ENCODE measurements around the gene FABP3.

Gene FABP3

DNA sequence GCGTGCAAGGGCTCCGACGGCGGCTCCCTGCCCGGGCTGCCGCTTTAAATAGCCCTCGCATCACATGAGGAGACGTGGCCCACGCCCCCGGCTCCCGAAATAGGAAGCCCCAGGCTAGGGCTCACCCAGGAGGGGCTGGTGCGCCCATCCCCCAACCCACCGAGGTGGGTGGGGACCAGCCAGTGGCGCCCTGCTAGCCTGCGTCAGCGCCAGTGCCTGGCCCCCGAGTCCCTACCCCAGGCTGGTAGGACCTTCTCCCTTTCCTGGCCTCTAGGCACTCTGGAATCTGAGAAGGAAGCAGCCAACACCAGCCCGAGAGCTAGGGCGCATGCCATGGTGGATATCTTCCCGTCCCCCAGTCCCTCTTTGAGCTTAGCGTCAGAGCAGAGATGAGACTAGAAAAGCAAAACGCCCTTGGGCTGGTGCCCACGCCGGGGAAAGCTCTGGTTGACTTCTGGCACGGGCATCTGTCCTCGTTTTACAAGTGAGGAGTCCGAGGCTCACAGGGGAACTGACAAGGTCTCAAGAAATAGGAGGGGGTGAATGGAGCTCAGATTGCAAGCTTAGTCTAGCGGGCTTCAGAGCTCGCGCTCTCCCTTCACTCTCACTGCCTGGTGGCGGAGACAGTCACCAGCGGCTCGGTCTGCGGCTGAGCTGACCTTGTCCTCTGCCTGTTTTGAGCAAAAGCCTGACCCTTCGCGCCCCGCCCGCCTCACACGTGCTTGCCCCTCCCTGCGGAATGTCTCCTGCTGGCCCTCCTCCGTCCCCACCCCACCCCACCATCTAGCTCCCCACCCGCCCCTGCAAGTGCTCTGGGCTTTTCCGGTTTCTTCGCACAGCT is at the start of gene FABP3:
Gene FABP3, minus strand, starts transcription at position 21 of the 841 bp plus-strand sequence. CDS start 62 bp downstream, outside the sequence.
- DNase-seq: peak; percentile 27

DNA sequence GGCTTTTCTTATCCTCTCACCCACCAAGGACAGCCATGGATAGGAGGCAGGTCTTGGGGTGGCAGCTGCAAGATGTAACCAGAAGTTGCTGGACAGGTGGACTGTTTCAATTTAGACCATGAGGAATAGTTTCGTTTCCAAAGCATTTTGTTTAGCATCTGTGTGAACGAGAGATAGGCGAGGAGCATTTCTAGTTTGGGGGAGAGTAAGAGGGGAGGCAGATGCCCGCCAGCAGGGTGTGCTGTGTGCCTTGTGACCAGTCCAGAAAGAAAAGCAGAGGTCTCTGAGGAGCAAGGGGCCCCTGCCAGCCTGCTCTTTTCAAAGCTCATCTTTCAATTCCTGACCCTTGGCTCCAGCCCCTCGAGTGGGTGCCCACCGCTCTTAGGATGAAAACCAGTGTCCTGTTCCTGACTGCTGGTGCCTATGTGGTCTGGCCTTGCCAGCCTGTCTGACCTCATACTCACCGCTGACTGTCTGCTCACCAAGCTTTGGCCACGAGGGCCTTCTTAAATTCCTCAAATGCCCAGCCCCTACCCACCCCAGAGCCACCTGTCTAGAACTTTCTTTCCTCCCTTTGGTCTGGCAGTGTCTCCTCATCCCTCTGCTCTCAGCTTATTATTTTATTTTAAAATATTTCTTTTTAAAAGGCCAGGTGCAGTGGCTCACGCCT is 48.6 kb upstream of the FABP3 start:
- no peak for DNase-seq

DNA sequence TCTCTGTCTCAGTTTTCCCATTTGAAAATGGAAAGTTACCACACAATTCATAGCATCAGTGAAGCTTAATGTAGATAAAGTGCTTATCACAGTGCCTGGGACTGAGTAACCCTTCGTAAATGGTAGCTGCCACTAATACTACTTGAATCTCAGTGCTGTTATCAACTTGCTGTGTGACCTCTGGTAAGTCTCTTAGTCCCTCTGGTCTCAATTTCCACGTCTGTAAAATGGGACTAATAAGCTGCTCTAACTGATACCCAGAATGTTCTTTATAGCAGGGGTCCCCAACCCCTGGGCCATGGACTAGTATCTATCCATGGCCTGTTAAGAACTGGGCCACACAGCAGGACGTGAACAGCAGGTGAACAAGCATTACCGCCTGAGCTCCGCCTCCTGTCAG is 47.8 kb upstream of the FABP3 start:
- DNase-seq: no peak

DNA sequence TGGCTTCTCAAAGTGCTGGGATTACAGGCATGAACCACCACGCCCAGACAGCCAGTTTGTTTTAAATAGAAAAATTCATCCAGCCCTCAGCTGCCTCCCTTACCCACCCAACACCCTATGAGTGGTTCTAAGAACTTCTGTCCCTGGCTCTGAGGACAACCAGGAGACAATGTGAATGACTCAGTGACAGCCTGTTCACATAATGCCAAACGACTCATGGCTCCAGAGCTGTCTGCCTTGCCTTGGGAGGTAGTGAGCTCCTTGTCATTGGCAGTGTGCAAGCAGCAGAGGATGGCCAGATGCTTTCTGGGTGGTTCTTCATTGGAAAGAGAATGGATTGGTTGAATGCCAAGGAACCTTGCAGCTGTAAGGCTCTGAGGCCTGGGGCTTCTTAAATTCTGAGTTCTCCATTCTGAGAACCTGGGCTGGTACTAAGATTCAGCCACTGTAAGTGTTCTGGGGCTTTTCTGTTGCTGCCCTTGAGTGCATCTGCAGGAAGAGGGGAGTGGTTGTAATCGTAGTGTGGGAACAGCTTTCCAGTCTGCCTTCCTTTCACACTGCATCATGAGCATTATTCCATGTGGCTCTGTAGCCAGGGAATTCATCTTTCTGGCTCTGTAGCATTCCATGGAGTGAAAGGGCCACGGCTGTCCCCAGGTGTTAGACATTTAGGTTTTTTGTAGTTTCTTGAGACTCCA is 45.9 kb upstream of the FABP3 start:
- DNase-seq: no peak

DNA sequence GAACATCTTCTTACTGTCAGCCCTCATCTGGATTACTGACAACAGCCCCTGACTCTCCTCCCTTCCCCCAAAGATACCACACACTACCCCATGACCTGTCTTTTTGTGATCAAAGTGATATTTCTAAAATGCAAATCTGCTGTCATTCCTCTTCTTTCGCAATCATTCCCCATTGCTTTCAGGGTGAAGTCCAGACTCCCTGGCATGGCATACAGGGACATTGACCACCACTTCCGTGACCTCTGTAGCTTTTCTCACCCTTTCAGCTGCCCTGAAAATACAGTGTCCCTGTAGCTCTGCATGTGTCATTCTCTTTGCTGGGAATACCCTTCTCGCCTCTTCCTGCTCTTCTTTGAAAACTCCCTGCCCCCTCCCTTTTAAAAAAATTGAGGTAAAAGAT is 44.3 kb upstream of the FABP3 start:
- DNase-seq: no peak

DNA sequence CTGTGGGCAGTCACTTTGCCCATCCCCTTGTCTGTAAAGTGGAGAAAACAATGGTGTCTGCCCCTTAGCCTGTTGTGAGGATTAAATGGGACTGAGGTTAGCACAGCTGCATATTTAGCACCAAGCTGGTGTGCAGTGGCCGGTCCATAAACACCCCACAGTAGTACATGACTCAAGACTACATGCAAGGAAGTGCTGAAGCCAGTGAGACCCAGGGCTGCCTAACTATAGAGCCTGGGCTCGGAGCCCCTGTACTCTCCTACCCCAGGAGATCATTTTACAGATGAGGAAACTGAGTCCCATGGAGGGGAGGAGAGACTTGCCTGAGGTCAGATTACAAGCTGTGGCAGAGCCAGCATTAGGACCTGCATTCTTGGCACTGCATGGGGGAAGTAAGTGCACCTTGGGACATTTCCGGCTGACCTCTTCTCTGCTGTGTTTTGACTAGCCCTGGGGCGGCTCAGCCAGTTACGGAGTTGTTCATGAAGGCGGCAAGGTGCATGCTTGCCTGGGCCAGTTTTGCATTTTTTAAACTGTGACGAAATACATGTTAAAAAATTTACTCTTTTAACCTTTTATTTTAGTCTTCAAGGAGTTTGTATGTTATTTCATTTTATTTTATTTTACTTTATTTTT is 43.3 kb upstream of the FABP3 start:
- no peak for DNase-seq

DNA sequence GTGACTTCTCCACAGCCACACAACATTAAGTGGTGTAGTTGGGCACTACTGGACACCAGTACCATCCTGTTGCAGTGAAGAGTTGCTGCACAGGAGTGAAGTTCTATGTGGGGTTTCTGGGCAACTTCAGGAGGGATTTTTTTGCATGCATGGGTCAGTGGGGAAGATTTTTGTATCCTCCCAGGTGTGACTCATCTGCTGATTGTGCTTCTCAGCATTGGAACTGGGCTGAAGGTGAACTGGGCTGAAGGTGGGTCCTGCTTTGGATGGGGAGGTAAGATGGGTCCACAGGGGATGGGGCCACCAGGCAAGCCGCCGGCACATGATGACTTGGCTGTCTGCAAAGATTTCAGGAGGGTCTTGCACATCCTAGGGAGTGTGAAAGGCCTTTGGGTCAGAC is 42.8 kb upstream of the FABP3 start:
- DNase-seq: no peak

DNA sequence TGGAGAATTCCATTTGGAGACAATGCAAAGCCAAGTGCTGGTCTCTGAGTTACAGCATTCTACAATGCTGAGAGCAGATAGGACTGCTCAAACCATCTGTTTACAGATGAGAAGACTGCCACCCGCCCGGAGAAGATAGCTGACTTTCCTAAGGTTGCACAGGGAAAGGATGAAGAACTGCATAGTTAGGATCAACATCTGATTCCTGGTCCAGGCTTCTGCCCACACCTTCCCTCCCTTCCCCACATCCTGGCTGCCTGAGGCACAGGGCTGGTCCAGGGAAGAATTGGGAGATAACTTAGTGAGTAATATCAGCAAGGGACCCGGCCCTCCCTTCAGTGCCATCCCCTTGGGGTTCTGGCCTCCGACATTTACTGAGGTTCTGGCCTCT is 42.1 kb upstream of the FABP3 start:
- DNase-seq: no peak

DNA sequence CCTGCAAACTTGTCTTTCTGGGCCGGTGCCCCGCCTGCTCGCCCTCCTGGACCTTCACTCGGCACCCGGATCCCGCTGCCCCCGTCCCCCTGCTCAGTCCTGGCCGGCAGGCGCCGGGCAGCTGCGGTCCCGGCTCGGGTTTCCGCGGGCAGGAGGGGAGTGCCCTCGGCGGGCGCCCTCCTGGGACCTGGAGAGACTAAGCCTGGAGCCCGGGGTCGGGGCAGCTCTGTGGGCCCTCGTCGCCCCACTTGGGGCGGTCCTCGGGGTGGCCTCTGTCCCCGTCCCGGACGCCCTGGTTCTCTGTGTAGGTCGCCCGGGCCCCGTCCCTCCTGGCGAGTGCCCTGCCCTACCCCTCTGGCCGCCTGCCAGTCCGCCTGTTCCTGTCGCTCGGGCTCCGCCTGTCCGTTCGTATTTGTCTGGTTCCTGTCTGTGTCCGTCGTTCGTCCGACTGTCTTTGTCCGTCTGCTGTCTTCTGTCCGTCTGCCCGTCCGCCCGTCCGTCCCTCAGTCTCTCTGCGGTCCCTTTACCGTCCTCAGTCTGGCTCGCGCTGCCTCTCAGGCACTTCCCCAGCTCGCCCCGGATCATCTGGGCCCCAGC is 40.6 kb upstream of the FABP3 start:
- no peak for DNase-seq

DNA sequence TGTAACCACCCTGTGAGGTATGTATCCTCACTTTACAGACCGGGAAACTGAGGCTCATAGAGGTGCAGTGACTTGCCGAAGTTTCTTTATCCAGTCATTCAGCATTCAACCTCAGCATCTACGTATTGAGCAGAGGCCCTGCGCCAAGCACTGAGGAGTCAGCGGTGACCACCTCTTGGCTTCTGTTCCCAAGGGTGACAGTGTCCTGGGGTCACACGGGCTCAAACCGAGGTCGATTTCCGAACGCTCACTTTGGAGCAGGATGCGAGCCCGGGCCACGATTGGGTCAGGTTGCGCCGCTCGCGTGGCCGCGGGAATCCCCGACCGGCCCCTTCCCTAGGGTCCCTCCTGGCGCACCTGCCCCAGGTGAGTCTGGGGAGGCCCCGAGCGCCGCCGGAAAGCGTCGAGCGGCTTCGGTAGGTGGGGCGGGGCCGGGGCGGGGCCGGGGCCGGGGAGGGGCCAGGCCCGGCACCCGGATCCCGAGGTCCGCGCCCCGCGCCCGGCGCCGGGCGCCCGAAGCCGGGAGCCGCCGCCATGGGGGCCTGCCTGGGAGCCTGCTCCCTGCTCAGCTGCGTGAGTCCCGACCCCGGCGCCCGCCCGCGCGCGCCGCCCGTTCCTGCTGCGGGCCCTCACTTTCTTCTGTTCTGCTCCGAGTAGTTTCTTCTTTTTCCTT is 40.0 kb upstream of the FABP3 start, which contains the start of gene SERINC2:
Gene SERINC2, plus strand, starts transcription at position 482 of the 673 bp plus-strand sequence. Its CDS starts 53 bp downstream, at position 535.
- no peak for DNase-seq

DNA sequence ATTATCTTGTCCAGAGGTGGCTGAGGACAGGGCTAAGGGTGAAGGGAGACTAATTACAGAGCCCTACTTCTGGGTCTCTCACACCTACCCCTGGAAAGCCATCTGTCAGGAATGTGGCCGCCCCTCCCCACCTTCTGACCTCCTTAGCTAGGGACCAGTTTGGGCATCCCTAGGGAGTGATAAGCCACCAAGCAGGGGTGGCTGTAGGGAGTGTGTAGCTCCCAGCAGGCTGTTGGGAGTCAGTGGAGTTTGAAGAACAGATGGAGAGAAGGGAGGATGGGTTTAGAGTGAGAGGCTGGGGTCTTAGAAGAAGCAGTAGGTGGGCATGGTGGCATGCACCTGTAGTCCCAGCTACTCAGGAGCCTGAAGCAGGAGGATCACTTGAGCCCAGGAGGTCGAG is 39.3 kb upstream of the FABP3 start:
- no peak for DNase-seq

DNA sequence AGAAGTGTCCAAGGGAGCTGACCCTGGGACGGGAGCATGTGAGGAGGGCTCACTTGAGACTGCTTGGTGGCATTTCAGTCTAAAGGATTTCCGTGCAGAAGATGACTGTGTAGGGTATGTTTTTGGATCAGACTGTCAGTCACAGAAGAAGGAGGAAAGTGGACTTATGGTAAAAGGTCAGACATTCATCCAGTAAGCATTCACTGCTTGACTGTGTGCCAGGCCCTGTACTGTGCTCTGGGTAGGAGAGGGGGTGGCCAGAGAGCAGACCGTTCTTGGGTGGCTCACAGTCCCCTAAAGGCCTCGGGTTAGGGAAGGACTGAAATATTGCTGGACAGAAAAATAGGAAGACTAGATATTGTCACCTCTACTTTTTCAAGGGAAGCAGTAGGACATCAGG is 38.0 kb upstream of the FABP3 start:
- DNase-seq: no peak

DNA sequence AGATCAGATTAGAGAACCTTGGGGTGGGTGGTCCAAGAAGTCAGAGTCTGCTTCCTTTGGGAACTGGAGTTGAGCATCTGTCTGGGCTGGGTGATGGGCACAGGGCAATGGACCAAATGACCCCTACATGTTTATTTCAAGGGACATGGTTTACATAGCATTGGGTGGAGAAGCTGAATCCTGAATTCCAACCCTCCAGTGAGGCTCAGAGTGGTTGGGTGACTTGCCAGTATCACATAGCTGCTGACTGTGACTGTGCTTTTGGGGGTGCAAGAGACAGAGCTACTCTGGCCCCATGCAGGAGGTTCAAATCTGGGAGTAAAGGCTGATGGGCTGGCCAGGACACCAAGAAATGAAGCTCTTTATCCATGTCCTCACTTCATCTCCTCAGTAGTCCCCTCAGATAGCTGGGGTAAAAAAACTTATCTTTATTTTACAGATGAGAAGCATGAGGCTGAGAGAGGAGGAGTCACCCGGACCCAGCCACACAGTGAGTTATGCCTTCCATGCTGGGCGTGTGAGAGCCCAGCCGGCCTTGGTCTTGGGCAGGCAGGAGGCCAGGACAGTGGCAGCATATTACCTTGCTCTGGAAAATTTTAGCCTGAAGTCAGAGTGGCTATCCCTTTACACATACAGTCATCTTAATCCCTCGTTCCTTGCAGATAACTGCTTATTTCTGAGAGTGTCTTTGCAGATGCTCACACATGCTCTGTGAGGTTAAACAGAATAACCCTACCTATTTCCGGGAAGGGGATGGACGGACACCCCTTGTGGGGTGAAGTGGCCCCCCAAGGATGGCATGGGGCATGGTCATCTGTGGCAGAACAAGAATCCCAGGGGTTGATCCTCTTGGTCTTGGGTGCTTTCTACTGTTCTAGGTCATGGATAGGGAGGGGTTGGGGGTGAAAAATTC is 37.3 kb upstream of the FABP3 start:
- no peak for DNase-seq

DNA sequence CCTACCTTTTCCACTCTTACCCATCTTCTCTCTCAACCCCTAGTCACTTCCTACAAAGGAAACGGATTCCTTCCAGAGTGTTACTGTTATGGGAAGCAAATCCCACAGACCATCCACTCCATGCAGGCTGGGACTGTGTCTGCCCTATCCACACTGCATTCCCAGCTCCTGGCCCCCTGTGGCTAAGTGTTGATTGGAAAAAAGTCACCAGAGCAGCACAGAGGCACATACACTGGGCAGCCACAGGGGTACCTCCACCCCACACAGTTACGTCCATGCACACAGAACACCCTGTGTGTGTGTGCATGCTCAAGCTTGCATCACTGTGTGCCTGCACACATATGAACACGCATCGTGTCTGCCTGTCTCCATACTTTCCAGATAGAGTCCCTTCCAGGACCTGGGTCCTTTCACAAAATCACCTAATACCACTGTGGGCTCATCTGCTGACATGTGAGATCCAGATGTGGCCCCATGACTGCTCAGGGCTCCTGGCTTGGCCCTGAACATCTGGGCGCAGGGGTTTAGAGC is 36.0 kb upstream of the FABP3 start:
- no peak for DNase-seq

DNA sequence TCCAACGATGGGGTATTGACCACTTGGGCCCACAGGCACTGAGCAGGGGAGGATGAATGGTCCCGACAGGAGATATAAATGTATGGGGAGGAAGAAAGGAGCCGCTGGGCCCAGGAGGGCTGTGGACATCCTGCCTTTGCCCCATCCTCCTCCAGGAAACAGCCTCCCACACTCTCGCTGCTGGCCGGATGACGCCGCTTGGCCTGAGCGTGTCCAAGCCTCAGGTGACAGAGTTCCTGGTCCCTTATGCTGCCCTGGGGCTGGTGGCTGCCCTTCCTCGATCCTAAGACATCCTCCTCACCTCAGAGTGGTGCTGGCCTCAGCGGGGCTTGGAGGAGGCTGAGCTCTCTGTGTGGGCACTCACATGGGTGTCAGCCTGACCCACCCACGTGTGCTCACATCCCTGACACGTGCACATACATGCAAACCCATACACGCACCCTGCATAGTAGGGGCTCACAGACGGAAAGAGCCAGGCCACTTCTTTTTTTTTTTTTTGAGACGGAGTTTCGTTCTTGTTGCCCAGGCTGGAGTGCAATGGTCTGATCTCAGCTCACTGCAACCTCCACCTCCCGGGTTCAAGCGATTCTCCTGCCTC is 34.3 kb upstream of the FABP3 start:
- no peak for DNase-seq

DNA sequence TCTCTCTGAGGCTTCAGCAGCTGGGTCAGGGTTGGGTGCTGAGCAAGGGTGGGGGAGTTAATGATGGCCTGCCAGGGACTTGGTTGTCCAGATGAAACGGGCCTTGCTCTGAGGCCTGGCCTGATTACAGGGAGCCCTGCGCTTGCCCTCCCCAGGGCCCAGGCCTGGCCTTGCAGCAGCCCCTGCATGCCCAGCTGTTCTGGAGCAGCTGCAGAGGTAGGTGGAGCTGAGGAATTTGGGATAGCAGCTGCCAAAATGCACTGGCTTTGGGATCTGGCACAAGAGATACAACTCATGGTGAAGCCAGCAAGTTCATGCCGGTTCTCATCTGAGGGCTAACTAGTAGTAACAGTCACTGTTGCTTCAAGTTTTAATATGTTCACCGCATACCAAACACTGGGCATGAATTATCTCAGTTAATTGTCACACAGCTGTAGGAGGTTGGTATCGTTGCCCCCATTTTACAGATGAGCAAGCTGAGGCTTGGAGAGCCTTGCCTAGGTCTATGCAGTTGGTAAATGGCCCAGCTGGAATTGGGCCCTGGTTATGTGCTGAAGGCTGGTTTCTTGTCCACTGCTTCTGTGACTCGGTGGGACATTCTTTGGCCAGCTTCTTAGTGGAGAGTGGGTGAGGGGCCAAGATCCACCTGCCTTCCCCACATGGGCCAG is 32.8 kb upstream of the FABP3 start:
- no peak for DNase-seq

DNA sequence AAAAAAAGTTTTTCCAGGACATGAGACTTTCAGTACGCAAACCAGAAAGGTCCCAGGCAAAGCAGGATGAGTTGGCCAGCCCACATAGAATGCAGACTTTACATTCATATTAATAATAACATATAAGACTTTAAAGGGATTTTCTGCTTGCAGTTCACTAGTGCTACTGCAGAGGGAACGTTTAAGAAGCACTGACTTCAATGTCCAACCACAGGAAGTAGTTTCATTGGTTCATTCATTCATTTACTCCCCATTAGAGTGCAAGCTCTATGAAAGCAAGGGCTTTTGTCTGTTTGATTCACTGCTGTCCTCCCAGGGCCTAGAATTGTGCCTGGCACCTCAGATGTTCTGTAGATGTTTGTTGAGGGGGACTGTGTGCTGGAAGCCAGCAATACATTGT is 28.4 kb upstream of the FABP3 start:
- DNase-seq: no peak

DNA sequence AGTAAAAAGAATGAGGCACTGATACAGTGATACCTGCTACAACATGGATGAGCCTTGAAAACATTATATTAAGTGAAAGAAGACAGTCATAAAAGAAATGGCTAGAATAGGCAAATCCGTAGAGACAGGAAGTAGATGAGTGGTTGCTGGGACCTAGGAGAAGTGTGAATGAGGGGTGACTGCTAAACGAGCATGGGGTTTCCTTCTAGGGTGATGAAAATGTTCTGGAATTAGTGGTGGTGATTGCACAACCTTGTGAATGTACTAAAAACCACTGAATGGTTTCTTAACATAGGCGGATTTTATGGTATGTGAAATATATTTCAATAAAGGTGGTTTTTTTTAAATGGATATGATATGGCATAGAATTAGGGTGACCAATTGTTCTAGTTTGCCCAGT is 27.5 kb upstream of the FABP3 start:
- DNase-seq: no peak

DNA sequence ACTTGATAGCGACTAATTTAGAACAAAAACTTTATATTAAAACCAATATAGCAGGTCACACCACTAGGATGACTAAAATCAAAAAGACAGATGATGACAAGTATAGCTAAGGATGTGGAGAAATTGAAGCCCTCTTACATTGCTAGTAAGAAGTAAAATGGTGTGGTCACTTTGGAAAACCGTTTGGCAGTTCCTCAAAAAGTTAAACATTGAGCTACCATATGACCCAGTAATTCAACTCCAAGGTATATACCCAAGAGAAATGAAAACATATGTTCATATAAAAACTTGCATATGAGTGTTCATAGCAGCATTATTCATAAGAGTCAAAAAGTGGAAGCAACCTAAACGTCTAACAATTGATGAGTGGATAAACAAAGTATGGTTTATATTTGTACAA is 27.1 kb upstream of the FABP3 start:
- DNase-seq: no peak

DNA sequence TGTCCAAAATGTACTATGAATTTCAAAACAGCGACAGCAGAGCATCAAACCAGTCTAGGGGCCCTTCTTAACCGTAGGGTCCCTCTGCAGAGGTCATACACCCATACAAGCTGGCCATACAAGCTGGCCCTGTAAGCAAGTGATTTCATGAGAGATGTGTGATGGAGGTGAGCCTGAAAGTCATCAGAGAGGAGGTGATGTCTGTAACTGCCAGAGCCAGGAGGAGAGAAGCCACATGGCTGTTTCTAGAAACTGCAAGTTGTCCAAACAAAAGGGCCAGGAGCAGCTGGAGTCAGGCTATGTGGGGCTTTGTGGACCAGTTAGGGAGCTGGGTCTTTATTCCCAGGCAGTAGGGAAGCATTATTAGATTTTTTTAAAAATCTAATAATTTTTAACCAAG is 25.4 kb upstream of the FABP3 start:
- DNase-seq: no peak
